Measurements from ENCODE around the gene ROR2.

ROR2 gene

GRCh38 chr9:91677822-91678436 is 272.1 kb downstream of the ROR2 start:
- no peak for TF ChIP-seq ELF4 (IDR thresholded peaks at IDR 0.05)
- no peak for TF ChIP-seq FOXM1 (IDR thresholded peaks at IDR 0.05; ENCODE audit: borderline replicate concordance)
- no peak for TF ChIP-seq ARNT (IDR thresholded peaks at IDR 0.05)
- TF ChIP-seq CTBP1 (IDR thresholded peaks at IDR 0.05; ENCODE audit: borderline replicate concordance) = no peak
- TF ChIP-seq PKNOX1 (IDR thresholded peaks at IDR 0.05) = no peak
- no peak for TF ChIP-seq TARDBP (IDR thresholded peaks at IDR 0.05)
- no peak for TF ChIP-seq SP1 (IDR thresholded peaks at IDR 0.05)
- DNase-seq (ENCODE audit: extremely low spot score) = no peak
- ChIA-PET CTCF (no interaction called here), POLR2A (no interaction called here)

GRCh38 chr9:91677331-91677730 is 272.7 kb downstream of the ROR2 start:
- ChIA-PET POLR2A (no interaction called here), CTCF (no interaction called here)
- no peak for DNase-seq (ENCODE audit: extremely low spot score)
- TF ChIP-seq SP1 (IDR thresholded peaks at IDR 0.05) = no peak
- no peak for TF ChIP-seq CTBP1 (IDR thresholded peaks at IDR 0.05; ENCODE audit: borderline replicate concordance)
- no peak for TF ChIP-seq LEF1 (IDR thresholded peaks at IDR 0.05; ENCODE audit: borderline replicate concordance)
- TF ChIP-seq ARNT (IDR thresholded peaks at IDR 0.05) = no peak
- TF ChIP-seq NFRKB (IDR thresholded peaks at IDR 0.05) = no peak
- no peak for TF ChIP-seq SUZ12 (IDR thresholded peaks at IDR 0.05)
- TF ChIP-seq FOXA1 (IDR thresholded peaks at IDR 0.05) = no peak
- TF ChIP-seq L3MBTL2 (conservative IDR thresholded peaks at IDR 0.05) = no peak

- TF ChIP-seq BHLHE40 (IDR thresholded peaks at IDR 0.05; ENCODE audit: borderline replicate concordance) (no peak), FOXM1 (IDR thresholded peaks at IDR 0.05; ENCODE audit: borderline replicate concordance) (no peak), L3MBTL2 (conservative IDR thresholded peaks at IDR 0.05) (no peak), NFRKB (IDR thresholded peaks at IDR 0.05) (no peak), SUZ12 (IDR thresholded peaks at IDR 0.05) (no peak), FOXA1 (IDR thresholded peaks at IDR 0.05) (no peak), LEF1 (IDR thresholded peaks at IDR 0.05; ENCODE audit: borderline replicate concordance) (no peak), ZNF384 (IDR thresholded peaks at IDR 0.05) (no peak), ARNT (IDR thresholded peaks at IDR 0.05) (no peak), HDGF (IDR thresholded peaks at IDR 0.05; ENCODE audit: borderline replicate concordance) (no peak), PKNOX1 (IDR thresholded peaks at IDR 0.05) (no peak)
- ChIA-PET POLR2A (no interaction called here), CTCF (no interaction called here)
- DNase-seq (ENCODE audit: extremely low spot score) = no peak
Observed at GRCh38 chr9:91676046-91676445, 274.0 kb downstream of the ROR2 start.

- TF ChIP-seq CTBP1 (IDR thresholded peaks at IDR 0.05; ENCODE audit: borderline replicate concordance) (no peak), SP1 (IDR thresholded peaks at IDR 0.05) (no peak)
- ChIA-PET CTCF (no interaction called here), POLR2A (no interaction called here)
- no peak for DNase-seq (ENCODE audit: extremely low spot score)
Observed at GRCh38 chr9:91664663-91665062, 285.4 kb downstream of the ROR2 start.

- ChIA-PET CTCF (no interaction called here), POLR2A (no interaction called here)
- DNase-seq (ENCODE audit: extremely low spot score) = no peak
- TF ChIP-seq HDGF (IDR thresholded peaks at IDR 0.05; ENCODE audit: borderline replicate concordance) (no peak), TARDBP (IDR thresholded peaks at IDR 0.05) (no peak), FOXK2 (IDR thresholded peaks at IDR 0.05) (no peak), CTBP1 (IDR thresholded peaks at IDR 0.05; ENCODE audit: borderline replicate concordance) (no peak), ZNF384 (IDR thresholded peaks at IDR 0.05) (no peak), ARNT (IDR thresholded peaks at IDR 0.05) (no peak), BHLHE40 (IDR thresholded peaks at IDR 0.05; ENCODE audit: borderline replicate concordance) (no peak), FOXM1 (IDR thresholded peaks at IDR 0.05; ENCODE audit: borderline replicate concordance) (no peak), SP1 (IDR thresholded peaks at IDR 0.05) (no peak), ELF4 (IDR thresholded peaks at IDR 0.05) (no peak), NFRKB (IDR thresholded peaks at IDR 0.05) (no peak), PKNOX1 (IDR thresholded peaks at IDR 0.05) (no peak), L3MBTL2 (conservative IDR thresholded peaks at IDR 0.05) (no peak), SUZ12 (IDR thresholded peaks at IDR 0.05) (no peak), FOXA1 (IDR thresholded peaks at IDR 0.05) (no peak), LEF1 (IDR thresholded peaks at IDR 0.05; ENCODE audit: borderline replicate concordance) (no peak)
Observed at GRCh38 chr9:91663858-91664257, 286.2 kb downstream of the ROR2 start.

- DNase-seq (ENCODE audit: extremely low spot score) = no peak
- ChIA-PET POLR2A (no interaction called here), CTCF (no interaction called here)
- no peak for TF ChIP-seq ELF4 (IDR thresholded peaks at IDR 0.05)
- TF ChIP-seq FOXK2 (IDR thresholded peaks at IDR 0.05) = no peak
- TF ChIP-seq CTBP1 (IDR thresholded peaks at IDR 0.05; ENCODE audit: borderline replicate concordance) = no peak
- no peak for TF ChIP-seq HDGF (IDR thresholded peaks at IDR 0.05; ENCODE audit: borderline replicate concordance)
- TF ChIP-seq NFRKB (IDR thresholded peaks at IDR 0.05) = no peak
- TF ChIP-seq SUZ12 (IDR thresholded peaks at IDR 0.05) = no peak
- TF ChIP-seq FOXA1 (IDR thresholded peaks at IDR 0.05) = no peak
- no peak for TF ChIP-seq SP1 (IDR thresholded peaks at IDR 0.05)
- no peak for TF ChIP-seq TARDBP (IDR thresholded peaks at IDR 0.05)
- TF ChIP-seq ZNF384 (IDR thresholded peaks at IDR 0.05) = no peak
- TF ChIP-seq L3MBTL2 (conservative IDR thresholded peaks at IDR 0.05) = no peak
- no peak for TF ChIP-seq ARNT (IDR thresholded peaks at IDR 0.05)
- TF ChIP-seq FOXM1 (IDR thresholded peaks at IDR 0.05; ENCODE audit: borderline replicate concordance) = no peak
- no peak for TF ChIP-seq BHLHE40 (IDR thresholded peaks at IDR 0.05; ENCODE audit: borderline replicate concordance)
- no peak for TF ChIP-seq PKNOX1 (IDR thresholded peaks at IDR 0.05)
- TF ChIP-seq LEF1 (IDR thresholded peaks at IDR 0.05; ENCODE audit: borderline replicate concordance) = no peak
Observed at GRCh38 chr9:91661451-91661850, 288.6 kb downstream of the ROR2 start.

All from HEK293T (cell line).